Sigmoid colon (tissue), 3 donors: ENCODE results near the gene ZNF831.

Experiments
- CTCF ChIP-seq, 4 experiments: fragments of 450-650 bp in 3 of 4; fragments of 200-600 bp in 1 of 4; IDR thresholded peaks; one replicate each; pipeline ENCODE4 v1.5.1; 2016 to 2019; ENCODE audit warnings: antibody characterized with exemption in 4 of 4, mild to moderate bottlenecking in 3 of 4, moderate library complexity in 2 of 4
- POLR2A ChIP-seq, 2 donors: fragments of 450-650 bp; IDR thresholded peaks; one replicate each; pipeline ENCODE4 v1.6.1; 2016; ENCODE audit warnings: antibody characterized with exemption in 2 of 2, mild to moderate bottlenecking in 2 of 2, moderate library complexity in 2 of 2

GRCh38 chr20:59224236-59224635 is 60.6 kb downstream of the ZNF831 start:
- TF ChIP-seq CTCF (IDR thresholded peaks at IDR 0.05) (no peak), POLR2A (IDR thresholded peaks at IDR 0.05) (no peak)
